ENCODE data around the gene APOA1.

GRCh38 chr11:116798368-116798767 lies 39.1 kb downstream of the APOA1 start:
- no peak for TF ChIP-seq CTCF (IDR thresholded peaks at IDR 0.05)
- no peak for TF ChIP-seq POLR2A (IDR thresholded peaks at IDR 0.05)
- TF ChIP-seq EP300 (IDR thresholded peaks at IDR 0.05), result no peak
- TF ChIP-seq POLR2AphosphoS5 (IDR thresholded peaks at IDR 0.05), result no peak

Measured in sigmoid colon (tissue), 4 donors.